ENCODE measurements around the gene GIMAP2.
"Not testable (repeated sequence)": the region's sequence is repeated elsewhere in the genome, so short reads cannot be mapped to it uniquely, and the experiment has no call there.

GIMAP2 gene

DNA sequence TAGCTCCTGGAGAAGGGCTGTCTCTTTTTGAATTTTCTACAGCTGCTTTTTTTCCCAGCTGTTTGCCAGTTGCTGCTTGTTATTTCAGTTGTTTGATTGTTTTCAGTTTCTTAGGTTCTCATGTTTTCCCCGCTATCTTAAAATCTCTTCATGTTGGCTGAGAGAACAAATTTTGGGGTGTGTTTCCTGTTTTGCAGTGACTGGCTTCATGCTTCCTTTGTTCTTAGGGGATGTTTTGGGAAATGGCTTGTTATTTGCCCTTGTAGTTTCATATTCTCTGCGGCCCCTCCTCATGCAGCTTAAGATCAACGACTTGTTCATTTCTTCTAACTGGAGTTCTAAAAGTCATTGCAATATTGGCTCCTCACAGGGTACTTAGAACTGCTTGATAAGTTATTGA is 8.7 kb upstream of the GIMAP2 start:
- DNase-seq (ENCODE audit: low read depth in 2 of 2) = not testable (repeated sequence)

DNA sequence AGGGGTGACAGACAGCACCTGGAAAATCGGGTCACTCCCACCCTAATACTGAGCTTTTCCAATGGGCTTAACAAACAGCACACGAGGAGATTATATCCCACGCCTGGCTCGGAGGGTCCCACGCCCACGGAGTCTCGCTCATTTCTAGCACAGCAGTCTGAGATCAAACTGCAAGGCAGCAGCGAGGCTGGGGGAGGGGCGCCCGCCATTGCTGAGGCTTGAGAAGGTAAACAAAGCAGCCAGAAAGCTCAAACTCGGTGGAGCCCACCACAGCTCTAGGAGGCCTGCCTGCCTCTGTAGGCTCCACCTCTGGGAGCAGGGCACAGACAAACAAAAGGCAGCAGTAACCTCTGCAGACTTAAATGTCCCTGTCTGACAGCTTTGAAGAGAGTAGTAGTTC is 6.9 kb upstream of the GIMAP2 start:
- DNase-seq (ENCODE audit: low read depth in 2 of 2) = not testable (repeated sequence)

DNA sequence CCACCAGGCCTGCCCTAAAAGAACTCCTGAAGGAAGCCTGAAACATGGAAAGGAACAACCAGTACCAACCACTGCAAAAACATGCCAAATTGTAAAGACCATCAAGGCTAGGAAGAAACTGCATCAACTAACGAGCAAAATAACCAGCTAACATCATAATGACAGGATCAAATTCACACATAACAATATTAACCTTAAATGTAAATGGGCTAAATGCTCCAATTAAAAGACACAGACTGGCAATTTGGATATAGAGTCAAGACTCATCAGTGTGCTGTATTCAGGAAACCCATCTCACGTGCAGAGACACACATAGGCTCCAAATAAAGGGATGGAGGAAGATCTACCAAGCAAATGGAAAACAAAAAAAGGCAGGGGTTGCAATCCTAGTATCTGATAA is 5.1 kb upstream of the GIMAP2 start:
- DNase-seq (ENCODE audit: low read depth in 2 of 2) = not testable (repeated sequence)

DNA sequence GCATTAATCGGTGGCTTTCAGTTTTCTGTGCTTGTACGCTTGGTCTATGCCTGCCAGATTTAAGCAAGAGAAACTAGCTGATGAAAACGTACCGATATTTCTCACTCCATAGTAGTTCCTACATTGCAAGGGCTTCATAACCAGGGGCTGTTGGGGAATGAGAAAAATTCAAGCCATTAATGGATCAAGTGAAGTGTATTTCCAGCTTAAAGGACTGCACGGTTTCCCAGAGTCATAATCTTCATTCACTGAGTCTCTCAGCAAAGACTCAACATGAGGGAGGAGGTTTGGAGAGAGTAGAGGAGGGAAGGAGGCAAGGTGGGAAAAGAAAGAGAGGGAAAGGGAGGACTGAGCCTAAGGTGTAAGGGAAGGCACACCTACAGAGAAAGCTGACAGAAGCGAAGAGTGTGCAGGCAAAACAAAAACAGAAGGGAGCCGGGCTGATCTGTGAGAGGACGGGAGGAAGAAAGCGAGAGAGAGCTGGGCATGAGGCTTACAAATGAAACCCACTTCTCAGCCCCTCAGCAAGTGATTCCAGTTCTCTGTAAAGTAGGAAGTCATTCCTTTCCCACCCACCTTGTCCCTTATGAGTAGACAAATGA is 625 bp downstream of the GIMAP2 start:
- no peak for DNase-seq (ENCODE audit: low read depth in 2 of 2)

DNA sequence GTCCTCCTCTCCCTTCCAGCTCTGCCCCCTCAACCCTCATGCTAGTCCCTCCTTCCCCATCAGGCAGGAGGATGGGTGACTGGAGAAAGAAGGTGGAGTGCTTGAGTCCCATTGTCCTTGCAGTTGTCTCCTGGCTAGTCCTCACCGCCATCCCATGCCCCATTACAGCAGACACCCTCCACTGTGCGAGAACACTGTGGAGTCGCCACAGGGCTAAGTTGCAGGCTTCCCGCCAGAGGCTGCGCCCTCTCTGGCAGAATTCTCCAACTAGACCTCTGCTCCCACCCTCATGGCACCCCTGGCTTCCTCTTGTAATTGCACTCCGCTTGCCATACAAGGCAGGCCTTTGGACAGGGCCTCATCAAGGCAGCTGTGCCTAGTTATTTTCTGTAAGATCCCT is 3.1 kb downstream of the GIMAP2 start:
- DNase-seq (ENCODE audit: low read depth in 2 of 2) = no peak

DNA sequence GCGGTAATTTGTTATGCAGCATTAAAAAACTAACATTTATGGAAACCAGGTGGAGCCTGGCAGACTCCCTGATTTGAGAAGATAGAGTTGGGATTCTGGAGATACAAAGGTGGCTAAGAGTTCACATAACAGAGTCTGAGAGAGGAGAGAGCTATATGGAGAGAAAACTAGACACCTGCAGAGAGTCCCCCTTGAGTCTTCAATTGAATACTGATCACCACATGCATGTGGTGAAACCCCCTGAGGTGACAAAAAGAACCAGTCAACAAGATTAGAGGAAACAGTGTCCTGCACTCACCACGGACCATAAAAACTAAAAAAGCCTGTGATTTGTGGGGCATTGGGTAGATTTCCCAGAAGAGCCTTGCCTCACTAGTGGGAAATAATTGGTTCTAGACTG is 10.1 kb downstream of the GIMAP2 start:
- DNase-seq (ENCODE audit: low read depth in 2 of 2) = no peak

DNA sequence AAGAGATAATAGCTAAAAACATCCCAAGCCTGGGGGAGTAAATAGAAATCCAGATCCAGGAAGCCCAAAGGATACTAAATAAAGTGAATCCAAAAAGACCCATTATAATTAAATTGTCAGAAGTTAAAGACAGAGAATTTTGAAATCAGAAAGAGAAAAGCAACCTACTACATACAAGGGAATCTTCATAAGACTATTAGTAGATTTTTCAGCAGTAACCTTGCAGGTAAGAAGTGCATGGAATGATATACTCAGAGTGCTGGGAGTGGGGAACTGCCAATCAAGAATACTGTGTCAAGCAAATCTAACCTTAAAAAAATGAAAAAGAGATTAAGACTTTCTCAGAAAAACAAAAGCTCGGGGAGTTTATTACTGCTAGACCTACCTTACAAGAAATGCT is 17.7 kb downstream of the GIMAP2 start:
- no peak for DNase-seq (ENCODE audit: low read depth in 2 of 2)

DNA sequence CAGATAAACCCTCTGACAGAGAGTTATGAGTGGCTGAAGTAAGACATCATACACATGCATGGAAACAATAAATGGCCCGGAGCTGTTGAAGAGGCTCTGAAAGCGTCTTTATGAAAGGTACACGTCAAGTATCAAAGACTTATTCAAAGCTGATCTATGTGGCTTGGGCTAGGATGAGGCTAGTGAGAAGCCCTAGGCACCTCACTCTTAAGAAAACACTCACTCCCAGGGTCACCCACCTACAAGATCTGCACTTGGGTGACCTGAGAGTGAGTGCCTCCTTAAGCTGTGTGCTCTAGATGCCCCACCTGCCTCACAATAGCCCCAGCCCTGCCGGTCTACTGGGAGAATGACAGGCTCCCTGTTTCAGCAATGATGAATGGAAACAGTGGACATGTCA is 29.8 kb downstream of the GIMAP2 start:
- no peak for DNase-seq (ENCODE audit: low read depth in 2 of 2)

DNA sequence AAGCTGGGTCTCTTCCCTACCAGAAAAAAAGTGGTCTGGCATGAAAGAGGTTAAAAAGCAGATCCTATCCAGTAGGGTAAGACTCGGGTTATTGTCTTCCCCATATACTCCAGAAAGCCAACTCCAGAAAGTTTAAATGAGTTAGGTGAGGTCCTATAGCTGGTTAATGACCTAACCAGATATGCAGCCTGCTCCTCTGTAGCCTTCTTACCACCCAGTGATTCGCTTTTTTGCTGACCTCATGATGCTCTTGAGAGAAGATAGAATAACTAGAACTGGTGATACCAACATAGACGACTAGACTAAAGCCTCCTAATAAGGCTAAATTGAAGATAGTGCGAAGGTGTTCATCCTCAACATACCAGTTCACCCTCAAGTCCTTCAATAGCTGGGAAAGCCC is 30.2 kb downstream of the GIMAP2 start:
- DNase-seq (ENCODE audit: low read depth in 2 of 2) = no peak

DNA sequence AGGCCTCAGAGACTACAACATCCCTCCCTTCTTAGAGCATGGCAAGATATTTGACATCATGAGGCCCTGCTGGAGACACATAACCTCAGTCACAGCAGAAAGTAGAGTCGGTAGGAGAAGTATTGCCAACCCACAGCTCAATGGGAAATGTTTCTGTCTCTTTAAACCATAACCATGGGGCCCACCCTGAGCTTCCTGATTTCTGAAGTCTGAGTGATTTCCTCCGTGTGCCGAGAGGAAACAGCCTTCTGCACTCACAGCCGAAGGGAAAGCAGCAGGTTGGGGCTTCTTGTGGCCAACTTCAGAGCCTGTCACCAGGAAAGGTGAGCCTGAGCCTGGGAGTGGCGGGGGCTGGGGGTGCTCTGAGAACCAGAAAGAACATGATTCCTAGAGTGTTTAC is 30.9 kb downstream of the GIMAP2 start, which contains the start of gene GIMAP1:
TSS of gene GIMAP1 (plus strand) at position 246 of the 400 bp plus-strand sequence. CDS start 2,435 bp downstream, outside the sequence.
- DNase-seq (ENCODE audit: low read depth in 2 of 2) = no peak

DNA sequence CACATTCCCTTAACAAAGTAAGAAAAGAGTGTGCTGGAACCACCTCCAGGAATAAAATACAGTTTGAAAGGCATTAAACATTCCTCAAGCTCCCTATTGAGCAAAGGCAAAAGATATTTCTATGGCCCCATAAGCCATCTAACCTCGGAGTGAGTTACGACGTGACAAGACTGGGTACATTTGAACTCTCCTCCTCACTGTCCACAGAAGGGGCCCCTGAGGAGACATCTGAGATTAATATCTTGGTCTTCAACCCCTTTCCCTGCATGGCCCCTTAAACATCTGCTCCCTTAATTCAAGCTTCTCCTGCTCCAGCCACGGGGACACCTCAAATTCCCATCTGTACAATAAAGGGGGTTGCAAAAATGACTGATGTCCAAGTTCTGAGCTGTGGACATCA is 31.4 kb downstream of the GIMAP2 start:
- DNase-seq (ENCODE audit: low read depth in 2 of 2) = no peak

DNA sequence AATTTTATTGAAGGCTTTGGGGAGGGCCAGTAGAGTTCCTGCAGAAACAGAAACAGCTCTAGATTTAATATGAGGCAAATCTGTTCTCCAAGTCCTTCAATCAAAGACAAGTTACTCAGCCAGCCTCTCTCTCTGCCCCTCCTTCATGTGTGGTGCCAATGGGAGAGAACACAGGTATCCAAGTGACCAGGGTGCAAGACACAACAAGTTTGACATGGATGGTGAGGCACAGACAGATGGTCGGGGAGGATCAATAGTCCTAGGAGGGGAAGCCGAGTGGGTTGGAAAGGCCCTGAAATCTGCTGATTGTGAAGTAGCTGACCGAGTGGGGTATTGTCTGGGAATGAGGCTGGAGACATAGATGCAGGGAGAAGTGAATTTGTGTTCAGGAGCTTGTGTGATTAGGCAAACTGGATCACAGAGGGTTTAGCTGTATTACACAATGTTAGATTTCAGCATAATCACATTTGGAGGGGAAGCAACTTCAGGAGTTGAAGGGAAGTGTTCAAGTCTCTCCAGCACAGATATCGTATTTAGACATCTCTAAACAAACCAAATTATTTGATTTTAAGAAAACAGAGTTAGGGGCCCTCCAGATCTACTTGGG is 32.4 kb downstream of the GIMAP2 start:
- DNase-seq (ENCODE audit: low read depth in 2 of 2) = no peak

DNA sequence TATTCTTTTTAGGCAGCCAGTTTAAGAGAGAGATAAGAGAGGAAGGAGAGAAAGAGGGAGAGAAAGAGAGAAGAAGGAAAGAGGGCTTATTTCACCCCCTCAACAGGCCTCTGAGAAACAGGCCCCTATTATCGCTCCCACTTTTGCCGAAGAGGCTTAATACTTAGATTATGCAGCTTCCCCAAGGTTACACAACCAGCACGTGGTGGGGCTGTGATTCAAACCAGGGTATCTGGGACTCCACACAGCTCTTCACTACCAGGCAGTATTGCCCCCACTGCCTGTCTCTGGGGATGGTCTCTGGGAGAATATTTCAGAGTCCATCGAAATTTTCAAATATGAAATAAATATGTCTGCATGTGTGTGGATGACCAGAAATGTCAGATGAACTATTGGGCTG is 33.9 kb downstream of the GIMAP2 start:
- DNase-seq (ENCODE audit: low read depth in 2 of 2) = no peak

DNA sequence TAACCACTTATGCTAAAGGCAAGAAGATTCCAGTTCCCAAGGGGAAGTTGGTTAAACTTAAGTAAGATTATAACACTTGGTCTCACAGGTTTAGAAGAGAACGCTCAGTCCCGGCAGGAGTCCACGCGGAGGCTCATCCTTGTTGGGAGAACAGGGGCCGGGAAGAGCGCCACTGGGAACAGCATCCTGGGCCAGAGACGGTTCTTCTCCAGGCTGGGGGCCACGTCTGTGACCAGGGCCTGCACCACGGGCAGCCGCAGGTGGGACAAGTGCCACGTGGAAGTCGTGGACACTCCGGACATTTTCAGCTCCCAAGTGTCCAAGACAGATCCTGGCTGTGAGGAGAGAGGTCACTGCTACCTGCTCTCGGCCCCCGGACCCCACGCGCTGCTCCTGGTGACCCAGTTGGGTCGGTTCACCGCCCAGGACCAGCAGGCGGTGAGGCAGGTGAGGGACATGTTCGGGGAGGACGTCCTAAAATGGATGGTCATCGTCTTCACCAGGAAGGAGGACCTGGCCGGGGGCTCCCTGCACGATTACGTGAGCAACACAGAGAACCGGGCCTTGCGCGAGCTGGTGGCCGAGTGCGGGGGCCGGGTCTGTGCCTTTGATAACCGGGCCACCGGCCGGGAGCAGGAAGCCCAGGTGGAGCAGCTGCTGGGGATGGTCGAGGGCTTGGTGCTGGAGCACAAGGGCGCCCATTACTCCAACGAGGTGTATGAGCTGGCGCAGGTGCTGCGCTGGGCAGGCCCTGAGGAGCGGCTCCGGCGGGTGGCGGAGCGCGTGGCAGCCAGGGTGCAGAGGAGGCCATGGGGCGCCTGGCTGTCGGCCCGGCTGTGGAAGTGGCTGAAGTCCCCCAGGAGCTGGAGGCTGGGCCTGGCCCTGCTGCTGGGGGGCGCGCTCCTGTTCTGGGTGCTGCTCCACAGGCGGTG is 34.7 kb downstream of the GIMAP2 start:
- DNase-seq (ENCODE audit: low read depth in 2 of 2) = no peak

DNA sequence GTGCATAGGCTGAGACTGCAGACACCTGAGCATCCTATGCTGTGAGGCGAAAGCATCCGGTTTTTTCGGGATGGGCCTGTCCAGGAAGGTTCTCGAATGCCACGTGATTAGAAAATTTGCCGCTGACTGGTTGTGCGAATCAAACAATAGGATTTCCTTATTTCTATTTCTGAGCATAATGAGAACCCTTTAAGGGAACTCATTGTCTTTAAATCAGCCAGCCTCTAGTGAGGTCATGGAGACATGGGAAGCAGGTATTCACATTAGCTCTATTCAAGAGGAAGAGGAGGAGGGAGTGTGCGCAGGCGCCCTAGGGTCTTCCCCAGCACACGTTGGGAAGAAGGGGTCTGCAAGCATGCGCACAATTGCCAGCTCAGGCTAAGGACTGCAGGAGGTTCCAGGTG is 36.5 kb downstream of the GIMAP2 start:
- DNase-seq (ENCODE audit: low read depth in 2 of 2) = no peak

DNA sequence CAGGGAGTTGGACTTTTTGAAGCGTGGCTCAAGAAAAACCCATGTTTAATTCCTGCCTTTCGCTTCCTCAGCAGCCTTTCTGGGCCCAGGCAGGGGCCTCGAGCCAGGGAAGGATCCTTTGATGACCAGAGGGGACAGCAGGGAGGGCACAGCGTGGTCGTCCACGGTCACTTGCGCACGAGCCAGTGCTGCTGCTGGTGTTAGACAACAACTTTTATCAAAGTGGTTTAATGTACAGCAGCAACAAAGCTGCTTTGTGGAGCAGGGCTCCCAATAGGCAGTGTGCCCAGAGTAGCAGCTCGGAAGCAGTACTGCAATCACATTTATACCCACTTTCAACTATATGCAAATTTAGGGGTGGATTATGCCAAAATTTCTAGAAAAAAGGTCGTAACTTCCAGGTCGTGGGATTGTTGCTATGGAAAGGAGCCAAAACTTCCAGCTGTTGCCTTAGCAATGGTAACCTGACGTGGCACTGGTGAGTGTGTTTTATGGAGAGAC is 37.0 kb downstream of the GIMAP2 start:
- no peak for DNase-seq (ENCODE audit: low read depth in 2 of 2)

DNA sequence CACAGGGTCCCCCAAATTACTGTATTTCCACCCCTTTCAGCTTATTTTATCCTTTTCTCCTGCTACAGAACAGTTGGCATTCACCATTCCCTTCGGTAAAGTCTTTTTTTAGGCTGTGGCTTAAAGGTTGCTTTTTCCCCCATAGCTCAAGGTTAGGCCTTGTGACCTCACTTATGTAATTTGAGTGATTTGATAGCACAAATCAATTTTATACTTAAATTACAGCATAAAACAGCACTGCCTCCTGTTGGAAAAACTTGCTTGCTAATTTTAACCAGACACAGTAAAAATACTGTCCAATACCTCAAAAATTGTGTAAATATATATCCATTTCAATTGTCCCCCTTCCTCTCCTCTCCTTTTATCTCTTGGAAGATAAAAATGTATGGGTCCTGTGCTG is 38.0 kb downstream of the GIMAP2 start:
- DNase-seq (ENCODE audit: low read depth in 2 of 2) = no peak

DNA sequence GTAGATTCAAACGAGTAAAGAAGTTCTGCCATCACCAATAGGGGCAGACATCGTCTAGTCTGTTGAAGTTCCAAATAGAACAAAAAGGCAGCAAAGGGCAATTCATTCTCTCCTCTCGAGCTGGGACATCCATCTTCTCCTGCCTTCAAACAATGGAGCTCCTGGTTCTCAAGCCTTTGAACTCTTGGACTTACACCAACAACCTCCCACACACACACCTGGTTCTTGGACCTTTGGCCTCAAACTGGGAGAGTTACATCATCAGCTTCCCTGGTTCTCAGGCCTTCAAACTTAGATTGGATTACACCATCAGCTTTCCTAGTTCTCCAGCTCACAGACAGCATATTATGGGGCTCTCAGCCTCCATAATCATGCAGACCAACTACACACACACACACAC is 41.9 kb downstream of the GIMAP2 start:
- no peak for DNase-seq (ENCODE audit: low read depth in 2 of 2)

DNA sequence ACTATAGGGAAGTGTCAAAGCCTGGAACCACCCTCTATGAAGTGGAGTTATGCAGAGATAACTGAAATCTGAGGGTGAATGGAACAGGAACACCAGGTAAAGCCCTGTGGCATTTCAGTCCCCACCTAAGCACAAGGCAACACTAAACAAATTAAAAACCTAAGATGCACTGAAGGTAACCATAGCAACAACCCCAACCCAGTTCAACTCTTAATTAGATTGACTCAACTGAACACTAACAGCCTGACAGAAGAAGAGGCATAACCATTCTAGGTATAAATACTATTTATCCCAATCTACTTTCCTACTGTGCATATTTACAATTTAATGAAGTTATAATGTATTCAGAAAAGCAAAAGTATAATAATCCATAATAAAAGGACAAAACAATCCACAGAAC is 42.5 kb downstream of the GIMAP2 start:
- DNase-seq (ENCODE audit: low read depth in 2 of 2) = no peak

DNA sequence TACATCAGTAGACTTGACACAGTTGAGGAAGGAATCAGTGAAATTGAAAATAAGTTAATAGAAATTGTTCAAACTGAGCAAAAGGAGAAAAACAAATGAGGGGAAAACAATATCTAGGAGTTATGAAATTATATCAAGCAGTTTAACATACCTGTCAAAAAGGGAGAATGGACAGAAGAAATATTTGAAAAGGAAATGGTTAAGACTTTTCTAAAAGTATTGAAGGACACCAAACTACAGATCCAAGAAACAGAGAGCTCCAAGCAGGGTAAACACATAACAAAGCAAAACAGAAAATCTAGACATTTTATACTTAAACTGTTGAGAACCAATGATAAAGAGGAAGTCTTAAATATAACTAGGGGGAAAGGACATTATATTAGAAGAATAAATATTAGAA is 43.1 kb downstream of the GIMAP2 start:
- no peak for DNase-seq (ENCODE audit: low read depth in 2 of 2)

DNA sequence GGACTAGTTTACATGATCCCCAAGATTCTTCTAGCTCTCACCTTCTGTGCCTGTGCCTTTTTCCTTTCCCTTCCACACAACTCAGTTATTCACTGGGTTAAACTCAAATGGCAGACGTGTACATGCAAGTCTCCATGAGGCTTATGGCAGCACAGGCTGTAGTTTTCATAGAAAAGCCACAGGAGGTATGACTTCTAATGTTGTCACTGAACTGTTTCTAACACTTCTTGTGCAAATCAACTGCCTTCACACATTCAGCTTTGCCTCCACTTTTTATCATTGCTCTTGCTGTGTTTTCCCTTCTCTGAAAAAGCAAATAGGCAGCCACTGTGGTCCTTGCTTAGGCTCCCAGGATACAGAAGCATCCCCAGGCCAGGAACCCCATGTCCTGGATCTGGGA is 46.4 kb downstream of the GIMAP2 start:
- DNase-seq (ENCODE audit: low read depth in 2 of 2) = no peak

DNA sequence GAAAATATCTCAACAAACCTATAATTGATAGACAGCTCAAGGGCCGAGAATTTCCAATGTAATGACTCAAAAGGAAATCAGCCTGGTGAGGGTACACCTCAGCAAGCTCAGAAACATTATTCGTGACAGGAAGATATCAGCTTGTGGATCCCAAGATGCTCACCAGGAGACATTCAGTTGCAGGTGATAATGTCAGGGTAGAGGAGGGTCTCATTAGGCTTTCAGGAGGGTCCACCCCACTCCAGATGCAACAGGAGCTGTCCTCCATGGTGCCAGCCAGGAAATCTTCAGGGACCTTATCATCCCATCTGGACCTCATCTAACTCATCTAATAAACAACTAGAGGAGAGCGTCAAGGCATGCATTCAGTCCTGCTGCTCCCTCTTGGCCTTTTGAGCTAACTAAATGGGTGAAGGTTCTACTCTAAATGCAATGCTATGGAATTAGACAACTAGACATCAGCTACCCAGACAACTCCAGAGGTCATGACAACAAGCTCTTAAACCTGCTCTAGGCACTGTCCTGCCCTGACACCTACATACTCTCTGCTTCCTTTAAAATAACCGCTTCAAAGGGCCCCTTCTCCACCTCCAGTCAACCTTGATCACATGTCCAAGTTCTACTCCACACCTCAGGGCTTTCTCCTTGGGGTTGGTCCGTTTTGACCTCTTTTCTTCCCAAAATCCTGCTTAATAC is 47.4 kb downstream of the GIMAP2 start:
- no peak for DNase-seq (ENCODE audit: low read depth in 2 of 2)
